Chondrocyte (in vitro differentiated cells): Measurements from ENCODE around the gene GFI1. TPM values are rescaled to one million over a fixed set of nuclear protein-coding genes. Genes with fewer than 3 reads are reported as not detected.

ENCODE experiments used
- DNase-seq: peaks from one replicate; pipeline ENCODE4 v3.0.0; 2021; ENCODE audit warnings: mixed read lengths, low spot score
- H3K27ac Mint-ChIP-seq: one replicate; pipeline ENCODE4 v1.8.0; 2021; ENCODE audit warnings: mild to moderate bottlenecking, moderate library complexity, mixed read lengths; ENCODE audit not compliant: unreplicated experiment
- H3K27me3 Mint-ChIP-seq: 2 replicates; pipeline ENCODE4 v1.8.0; 2021; ENCODE audit warnings: low read depth, mixed read lengths
- H3K36me3 Mint-ChIP-seq: 2 replicates; pipeline ENCODE4 v1.8.0; 2021; ENCODE audit warnings: low read depth, mixed read lengths
- H3K4me1 Mint-ChIP-seq: 2 replicates; pipeline ENCODE4 v1.8.0; 2021; ENCODE audit warnings: low read depth, mild to moderate bottlenecking, mixed read lengths
- H3K4me3 Mint-ChIP-seq: one replicate; pipeline ENCODE4 v1.8.0; 2021; ENCODE audit warnings: mild to moderate bottlenecking, moderate library complexity, mixed read lengths; ENCODE audit not compliant: unreplicated experiment
- H3K9me3 Mint-ChIP-seq: 2 replicates; pipeline ENCODE4 v1.8.0; 2021; ENCODE audit warnings: low read depth, mixed read lengths
- CTCF ChIP-seq: fragments of 200-600 bp; sonication (generic); IDR thresholded peaks from 2 replicates; pipeline ENCODE4 v1.5.0; 2021; ENCODE audit warnings: antibody characterized with exemption, mild to moderate bottlenecking, moderate library complexity
- total RNA-seq: library from RNA; stranded (reverse); gene quantifications from 3 replicates; pipeline ENCODE4 v1.2.1, GENCODE V29; 2021

The GFI1 gene
- total RNA-seq, 1 donor from 2014 or later, result not detected

DNA sequence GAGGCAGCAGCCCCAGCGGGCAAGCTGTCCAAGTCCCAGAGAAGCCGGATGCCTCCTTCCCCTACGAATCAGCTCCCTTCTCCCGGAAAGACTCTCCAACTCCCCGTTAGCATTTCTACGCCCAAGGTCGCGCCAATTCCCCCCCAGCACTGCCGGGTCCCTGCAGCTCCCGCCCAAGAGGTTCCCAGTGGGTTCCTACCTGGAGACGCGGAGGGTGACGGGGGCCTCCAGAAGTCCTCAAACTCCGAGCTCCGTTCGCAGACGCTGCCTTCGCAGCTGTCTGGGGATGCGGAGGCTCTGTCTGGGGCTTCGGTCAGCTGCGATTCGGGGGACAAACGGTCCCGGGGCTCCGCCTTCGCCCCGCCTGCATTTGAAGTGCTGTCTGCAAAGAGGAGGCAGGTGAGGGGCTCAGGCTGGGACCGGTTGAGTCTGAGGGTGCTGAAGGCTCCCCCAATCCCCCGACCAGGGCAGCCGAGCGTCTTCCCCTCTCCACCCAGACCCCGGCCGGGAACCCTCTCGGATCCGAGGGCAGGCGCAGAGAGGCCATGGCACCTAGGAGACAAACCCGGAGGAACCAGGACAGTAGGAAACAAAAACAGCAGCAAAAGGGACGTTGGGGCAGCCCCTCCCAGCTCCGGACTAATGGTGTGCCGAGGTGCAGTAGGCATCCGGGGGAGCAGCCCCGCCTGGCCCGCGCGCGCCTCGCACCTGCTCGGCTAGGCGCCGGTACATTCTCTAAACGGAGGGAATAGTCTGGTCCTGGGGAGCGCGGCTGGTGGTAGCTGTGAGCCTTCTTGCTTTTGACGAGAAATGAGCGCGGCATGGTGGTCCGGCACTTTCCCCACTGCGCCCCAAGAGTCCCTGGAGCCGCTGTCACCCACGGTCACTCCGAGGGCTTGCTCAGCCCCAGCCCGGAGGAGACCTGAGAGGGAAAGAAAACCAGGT, 3.8 kb downstream of the GFI1 start:
- peaks cover 72% of the 10 kb centered on the region for H3K27me3 Mint-ChIP-seq
- peak; percentile 68 for DNase-seq
- H3K4me3 Mint-ChIP-seq, result peak overlapping the region; percentile 57
- H3K27ac Mint-ChIP-seq, result no peak overlapping the region
- H3K4me1 Mint-ChIP-seq, result peaks cover 46% of the 10 kb centered on the region
- H3K36me3 Mint-ChIP-seq, result peaks cover 6% of the 10 kb centered on the region
- no peaks in the 10 kb centered on the region for H3K9me3 Mint-ChIP-seq
- TF ChIP-seq CTCF, result no peak

DNA sequence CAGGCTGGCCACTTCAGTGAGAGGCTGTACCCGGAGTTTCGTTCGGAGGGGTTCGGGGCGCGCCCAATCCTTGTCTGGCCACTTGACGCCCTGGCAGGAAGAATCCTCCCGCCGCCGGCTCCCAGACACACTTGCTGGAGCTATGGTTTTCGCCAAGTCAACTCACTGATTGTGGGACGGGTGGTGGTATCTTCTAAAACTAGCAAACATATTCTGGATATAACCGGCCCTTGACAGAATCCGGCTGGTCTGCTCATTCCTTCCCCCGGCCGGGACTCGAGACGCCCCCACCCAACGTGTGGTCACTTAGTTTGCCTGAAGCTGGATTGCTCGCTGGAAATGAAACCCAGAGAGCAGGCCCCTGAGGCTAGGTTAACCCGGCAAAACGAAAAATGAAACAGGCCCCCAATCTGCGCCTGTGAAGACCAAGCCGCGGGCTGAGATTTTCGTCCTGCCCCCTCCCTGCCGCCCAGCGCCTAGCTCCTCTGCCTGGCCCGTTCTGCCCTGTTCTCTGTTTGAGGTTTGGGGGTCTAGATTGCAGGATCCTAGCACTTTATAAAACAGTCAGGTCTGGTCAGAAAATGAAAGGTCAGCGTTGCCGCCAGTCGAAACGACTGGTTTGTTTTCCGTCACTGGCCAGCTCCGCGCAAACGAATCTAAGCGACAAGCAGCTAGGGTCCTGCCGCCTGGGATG, 4.6 kb downstream of the GFI1 start:
- peak overlapping the region; percentile 57 for H3K4me3 Mint-ChIP-seq
- H3K4me1 Mint-ChIP-seq, result peaks cover 46% of the 10 kb centered on the region
- H3K36me3 Mint-ChIP-seq, result peaks cover 6% of the 10 kb centered on the region
- H3K9me3 Mint-ChIP-seq, result no peaks in the 10 kb centered on the region
- no peak for DNase-seq
- H3K27me3 Mint-ChIP-seq, result peaks cover 74% of the 10 kb centered on the region
- peak; percentile 12 for TF ChIP-seq CTCF
- H3K27ac Mint-ChIP-seq, result no peak overlapping the region

GRCh38 chr1:92481599-92481925, 5.2 kb downstream of the GFI1 start:
- no peak for DNase-seq
- no peak for TF ChIP-seq CTCF
- peaks cover 46% of the 10 kb centered on the region for H3K4me1 Mint-ChIP-seq
- peaks cover 76% of the 10 kb centered on the region for H3K27me3 Mint-ChIP-seq
- H3K27ac Mint-ChIP-seq, result no peak overlapping the region
- H3K9me3 Mint-ChIP-seq, result no peaks in the 10 kb centered on the region
- peaks cover 8% of the 10 kb centered on the region for H3K36me3 Mint-ChIP-seq
- no peak overlapping the region for H3K4me3 Mint-ChIP-seq

- H3K9me3 Mint-ChIP-seq, result no peaks in the 10 kb centered on the region
- H3K36me3 Mint-ChIP-seq, result peaks cover 8% of the 10 kb centered on the region
- H3K4me1 Mint-ChIP-seq, result peaks cover 43% of the 10 kb centered on the region
- peaks cover 77% of the 10 kb centered on the region for H3K27me3 Mint-ChIP-seq
- no peak for TF ChIP-seq CTCF
- no peak overlapping the region for H3K27ac Mint-ChIP-seq
- DNase-seq, result peak; percentile 77
- H3K4me3 Mint-ChIP-seq, result peak overlapping the region; percentile 50
These were observed 5.7 kb downstream of the GFI1 start for GRCh38 chr1:92480813-92481598.
